K562 (cell line): Measurements from ENCODE around the gene ATP2B1.

Experiments
- ADNP ChIP-seq: fragments of 200-800 bp; sonication (Bioruptor generic); IDR thresholded peaks from 2 replicates; pipeline ENCODE4 v1.6.1; 2016; ENCODE audit warnings: missing genetic modification characterization, missing compliant biosample characterization
- BRD9 ChIP-seq: fragments of 450-650 bp; IDR thresholded peaks from 2 replicates; pipeline ENCODE4 v1.6.1; 2018; ENCODE audit warnings: low read depth; ENCODE audit not compliant: partially characterized antibody
- HBP1 ChIP-seq: fragments of 450-650 bp; formaldehyde crosslinking; IDR thresholded peaks from 2 replicates; pipeline ENCODE4 v1.4.0; 2022; ENCODE audit warnings: missing genetic modification characterization
- HCFC1 ChIP-seq: IDR thresholded peaks from 2 replicates; pipeline ENCODE4 v1.6.1; 2012; ENCODE audit warnings: low read depth, low read length, improper control_type of control experiment
- MTA3 ChIP-seq: fragments of 450-650 bp; formaldehyde crosslinking; IDR thresholded peaks from 2 replicates; pipeline ENCODE4 v1.6.1; 2017; ENCODE audit warnings: mild to moderate bottlenecking, borderline replicate concordance
- SP1 ChIP-seq: sonication (generic); formaldehyde crosslinking; IDR thresholded peaks from 2 replicates; pipeline ENCODE4 v1.8.1; 2022; ENCODE audit warnings: mild to moderate bottlenecking, missing genetic modification reagents
- TRIM28 ChIP-seq: fragments of 450-650 bp; IDR thresholded peaks from 2 replicates; pipeline ENCODE4 v1.6.1; 2017
- XRCC5 ChIP-seq: fragments of 200-400 bp; formaldehyde crosslinking; IDR thresholded peaks from 2 replicates; pipeline ENCODE4 v1.6.1; 2017; ENCODE audit warnings: low read depth, mild to moderate bottlenecking, low read length

DNA sequence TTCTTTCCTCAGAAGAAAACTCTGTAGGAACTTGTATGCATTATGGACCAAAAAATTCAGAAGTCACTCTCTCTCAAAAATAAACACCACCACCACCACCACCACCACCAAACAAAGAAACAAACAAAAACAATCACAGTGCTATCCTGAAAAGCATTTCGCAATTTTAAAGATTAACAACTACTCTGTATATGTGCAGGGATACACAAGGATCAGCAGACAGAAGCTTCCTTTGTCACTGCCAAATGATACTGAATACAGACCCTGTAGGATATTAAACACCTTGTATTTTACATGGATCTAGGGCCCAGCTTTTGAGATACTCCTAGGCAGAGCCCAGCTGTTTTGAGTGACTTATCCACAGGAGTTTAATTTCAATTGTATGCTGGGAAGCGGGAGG, 31.7 kb downstream of the ATP2B1 start:
- TF ChIP-seq XRCC5 (no peak), HBP1 (CRISPR knock-in tag) (no peak), BRD9 (no peak), ADNP (tag) (no peak), HCFC1 (no peak), SP1 (CRISPR knock-in tag) (no peak), MTA3 (no peak), TRIM28 (no peak)
